Muscle of leg (tissue), 11 donors: ENCODE results near the gene KLHL41. TPM values are rescaled to one million over a fixed set of nuclear protein-coding genes. Genes with fewer than 3 reads are reported as not detected.
"Not testable (repeated sequence)": the region's sequence is repeated elsewhere in the genome, so short reads cannot be mapped to it uniquely, and the experiment has no call there.

Source experiments
- DNase-seq: peaks from one replicate; pipeline ENCODE4 v3.0.0; 2013
- H3K27ac ChIP-seq: one replicate; pipeline ENCODE4 v1.5.1; 2013; ENCODE audit warnings: mild to moderate bottlenecking, low read length, control low read depth
- H3K27me3 ChIP-seq: one replicate; pipeline ENCODE4 v1.6.1; 2013; ENCODE audit warnings: low read length; ENCODE audit not compliant: control insufficient read depth, insufficient read depth
- H3K36me3 ChIP-seq: one replicate; pipeline ENCODE4 v1.6.1; 2013; ENCODE audit warnings: low read length; ENCODE audit not compliant: control insufficient read depth, insufficient read depth
- H3K4me1 ChIP-seq: one replicate; pipeline ENCODE4 v1.6.1; 2013; ENCODE audit warnings: low read length; ENCODE audit not compliant: control insufficient read depth, insufficient read depth
- H3K4me3 ChIP-seq: one replicate; pipeline ENCODE4 v1.5.1; 2013; ENCODE audit warnings: low read length, control low read depth
- H3K9me3 ChIP-seq: replicated peaks from 2 replicates; pipeline ENCODE4 v1.6.1; 2013; ENCODE audit warnings: low read depth, low read length; ENCODE audit not compliant: control insufficient read depth
- WGBS: methylation state at CpG from one replicate; pipeline ENCODE4 v1.1.5; 2013; ENCODE audit warnings: missing lambda C conversion rate; ENCODE audit not compliant: insufficient coverage; 5-methylcytosine and 5-hydroxymethylcytosine counted together
- polyA plus RNA-seq, 8 donors: library from polyadenylated mRNA; unstranded; fragments of 120-200 nt; gene quantifications; one replicate each; pipeline versions ENCODE4 v1.2.1 to v1.2.3, GENCODE V29; 2013; ENCODE audit warnings: inconsistent platforms in 1 of 8, low replicate concordance in 1 of 8; ENCODE audit not compliant: insufficient read length in 8 of 8, insufficient read depth in 1 of 8
- total RNA-seq: library from RNA; stranded (reverse); fragments of 120-200 nt; gene quantifications from one replicate; pipeline ENCODE4 v1.2.4, GENCODE V29; 2013

The KLHL41 gene
- total and polyA plus RNA-seq, 9 donors = 2,102 to 3,717 (median 2,863) TPM

- peaks cover 2% of the 10 kb centered on the region for H3K9me3 ChIP-seq
- no peak for DNase-seq
- H3K4me3 ChIP-seq = no peak overlapping the region
- H3K4me1 ChIP-seq = no peaks in the 10 kb centered on the region
- no peak overlapping the region for H3K27ac ChIP-seq
- 88% methylated on average over 1 of the region's 5 CpGs for WGBS
- peaks cover 9% of the 10 kb centered on the region for H3K36me3 ChIP-seq
- no peaks in the 10 kb centered on the region for H3K27me3 ChIP-seq
Observed at GRCh38 chr2:169495310-169495928, 14.1 kb upstream of the KLHL41 start.

DNA sequence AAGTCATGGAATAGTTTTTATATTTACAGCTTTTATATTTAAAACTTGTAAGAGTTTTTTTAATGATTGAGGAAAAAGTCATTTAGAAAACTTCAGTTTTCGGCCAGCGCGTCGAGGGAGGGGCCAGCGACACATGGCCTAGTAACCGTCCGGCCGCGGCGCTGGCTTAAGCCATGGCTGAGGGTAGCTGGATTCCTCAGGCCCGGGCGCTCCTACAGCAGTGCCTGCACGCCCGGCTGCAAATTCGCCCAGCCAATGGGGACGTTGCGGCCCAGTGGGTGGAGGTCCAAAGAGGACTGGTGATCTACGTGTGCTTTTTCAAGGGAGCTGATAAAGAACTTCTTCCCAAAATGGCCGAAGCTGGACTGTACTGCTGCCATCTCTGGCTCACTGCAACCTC is 4.9 kb upstream of the KLHL41 start:
- DNase-seq = no peak
- Histone ChIP-seq H3K4me1 (no peaks in the 10 kb centered on the region), H3K27me3 (no peaks in the 10 kb centered on the region), H3K9me3 (no peaks in the 10 kb centered on the region), H3K4me3 (no peak overlapping the region), H3K27ac (no peak overlapping the region), H3K36me3 (peaks cover 9% of the 10 kb centered on the region)
- 100% methylated on average over 12 of the region's 19 CpGs for WGBS

DNA sequence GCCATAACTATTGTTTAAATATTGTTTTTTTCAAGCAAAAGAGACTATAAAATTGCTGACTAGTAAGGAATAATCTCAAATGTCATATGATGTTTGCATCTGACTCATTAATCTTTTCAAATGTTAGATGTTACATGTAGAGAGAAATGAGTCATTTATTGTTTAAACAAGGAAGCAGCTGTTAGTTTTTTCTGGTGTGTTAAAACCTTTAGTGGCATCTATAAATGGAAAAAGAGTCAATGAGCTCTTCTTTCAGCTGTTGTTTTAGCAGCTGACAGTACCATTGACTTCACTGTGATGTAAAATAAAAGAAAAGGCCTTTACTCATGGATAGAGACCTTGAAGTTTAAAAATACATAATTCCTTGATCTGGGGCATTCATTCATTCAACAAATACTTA is 1.8 kb upstream of the KLHL41 start:
- no peak overlapping the region for H3K4me3 ChIP-seq
- peak; percentile 80 for DNase-seq

GRCh38 chr2:169509955-169510354 is 453 bp downstream of the KLHL41 start:
- no peak for DNase-seq
- Histone ChIP-seq H3K36me3 (no peaks in the 10 kb centered on the region), H3K4me3 (peak overlapping the region; percentile 54), H3K4me1 (no peaks in the 10 kb centered on the region), H3K9me3 (no peaks in the 10 kb centered on the region), H3K27me3 (no peaks in the 10 kb centered on the region), H3K27ac (peak overlapping the region; percentile 95)
- 98% methylated on average over 5 of the region's 8 CpGs for WGBS

More for the DNA sequence above, 1.8 kb upstream of the KLHL41 start:
- Histone ChIP-seq H3K36me3 (peaks cover 2% of the 10 kb centered on the region), H3K9me3 (no peaks in the 10 kb centered on the region), H3K27ac (peak overlapping the region; percentile 95), H3K27me3 (no peaks in the 10 kb centered on the region), H3K4me1 (no peaks in the 10 kb centered on the region)

DNA sequence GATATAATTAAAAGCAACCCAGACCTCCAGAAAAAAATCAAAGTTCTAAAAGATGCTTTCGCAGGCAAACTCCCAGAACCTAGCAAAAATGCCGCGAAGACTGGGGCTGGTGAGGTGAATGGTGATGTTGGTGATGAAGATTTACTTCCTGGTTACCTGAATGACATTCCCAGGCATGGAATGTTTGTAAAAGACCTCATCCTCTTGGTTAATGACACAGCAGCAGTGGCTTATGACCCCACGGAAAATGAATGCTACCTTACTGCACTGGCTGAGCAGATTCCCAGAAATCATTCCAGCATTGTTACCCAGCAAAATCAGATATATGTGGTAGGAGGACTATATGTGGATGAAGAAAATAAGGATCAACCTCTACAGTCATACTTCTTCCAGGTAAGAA is 994 bp downstream of the KLHL41 start:
- peak overlapping the region; percentile 54 for H3K4me3 ChIP-seq
- WGBS = 85% methylated on average over 3 of the region's 4 CpGs
- no peaks in the 10 kb centered on the region for H3K9me3 ChIP-seq
- no peaks in the 10 kb centered on the region for H3K27me3 ChIP-seq
- H3K4me1 ChIP-seq = no peaks in the 10 kb centered on the region
- no peak for DNase-seq
- peak overlapping the region; percentile 95 for H3K27ac ChIP-seq
- H3K36me3 ChIP-seq = peaks cover 2% of the 10 kb centered on the region

DNA sequence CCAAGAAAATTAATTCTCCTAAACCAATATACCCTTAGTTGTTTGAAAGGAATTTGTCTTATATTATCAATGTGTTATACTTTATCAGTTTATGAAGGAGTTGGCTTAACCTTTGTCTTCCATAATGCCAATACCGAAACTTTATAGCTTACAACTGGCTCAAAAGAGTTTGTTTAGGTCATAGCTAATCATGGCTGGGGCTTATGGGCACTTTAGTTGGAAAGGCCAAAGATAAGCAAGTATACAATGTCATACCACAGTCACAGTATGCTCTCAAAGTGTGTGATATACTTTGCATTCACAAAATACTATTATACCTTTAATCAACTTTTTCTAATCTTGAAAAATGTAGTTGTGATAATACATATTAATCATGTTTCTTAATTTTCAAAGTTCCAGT is 2.3 kb downstream of the KLHL41 start:
- no peaks in the 10 kb centered on the region for H3K4me1 ChIP-seq
- peak overlapping the region; percentile 54 for H3K4me3 ChIP-seq
- H3K27me3 ChIP-seq = no peaks in the 10 kb centered on the region
- no peaks in the 10 kb centered on the region for H3K9me3 ChIP-seq
- DNase-seq = peak; percentile 27
- peaks cover 2% of the 10 kb centered on the region for H3K36me3 ChIP-seq
- WGBS = no CpG with 5 or more reads among the region's 1 CpG
- H3K27ac ChIP-seq = peak overlapping the region; percentile 95

DNA sequence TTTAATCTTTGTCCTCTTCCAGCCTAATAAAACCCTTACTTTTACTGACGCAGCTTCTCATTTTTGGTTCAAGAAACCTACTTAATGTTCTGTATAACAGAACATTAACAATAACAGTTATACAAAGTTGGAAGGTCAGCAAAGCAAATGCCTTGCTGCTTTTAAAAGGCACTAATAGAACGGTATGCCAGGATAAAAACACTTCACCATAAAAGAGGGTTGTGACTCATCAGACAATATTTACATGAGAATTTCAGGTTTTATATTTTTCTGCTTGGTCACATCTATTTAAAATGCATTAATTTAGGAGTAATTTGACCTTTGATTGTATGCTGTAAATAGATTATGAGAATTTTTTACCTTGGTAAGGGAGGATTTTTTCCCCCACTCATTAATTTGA is 3.0 kb downstream of the KLHL41 start:
- peak overlapping the region; percentile 95 for H3K27ac ChIP-seq
- H3K9me3 ChIP-seq = no peaks in the 10 kb centered on the region
- H3K4me1 ChIP-seq = no peaks in the 10 kb centered on the region
- H3K36me3 ChIP-seq = peaks cover 6% of the 10 kb centered on the region
- DNase-seq = no peak
- WGBS = no CpG with 5 or more reads among the region's 2 CpGs
- H3K4me3 ChIP-seq = peak overlapping the region; percentile 54
- no peaks in the 10 kb centered on the region for H3K27me3 ChIP-seq

DNA sequence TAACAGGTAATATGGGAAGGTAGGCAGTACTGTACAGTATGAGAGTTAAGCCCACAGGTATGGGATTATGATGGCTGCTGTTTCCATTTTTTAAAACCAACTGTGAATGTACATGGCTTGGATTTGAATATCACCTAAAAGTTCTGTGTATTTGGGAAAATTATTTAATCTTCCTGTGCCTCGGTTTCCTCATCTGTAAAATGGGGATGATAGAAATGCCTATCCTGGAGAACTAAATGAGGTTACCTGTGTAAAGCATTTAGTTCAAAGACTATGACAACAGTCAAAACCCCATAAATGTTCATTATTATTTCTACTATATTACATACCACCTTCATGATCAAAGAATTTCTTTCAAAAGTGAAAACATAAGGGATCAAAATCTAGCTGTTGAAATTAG is 3.6 kb downstream of the KLHL41 start:
- no peak for DNase-seq
- Histone ChIP-seq H3K27ac (peak overlapping the region; percentile 95), H3K36me3 (peaks cover 7% of the 10 kb centered on the region), H3K4me1 (no peaks in the 10 kb centered on the region), H3K9me3 (no peaks in the 10 kb centered on the region), H3K27me3 (no peaks in the 10 kb centered on the region), H3K4me3 (peak overlapping the region; percentile 54)
- WGBS = no CpG with 5 or more reads among the region's 1 CpG

- H3K4me1 ChIP-seq = no peaks in the 10 kb centered on the region
- peaks cover 11% of the 10 kb centered on the region for H3K36me3 ChIP-seq
- peak overlapping the region; percentile 54 for H3K4me3 ChIP-seq
- DNase-seq = peak; percentile 84
- no peaks in the 10 kb centered on the region for H3K27me3 ChIP-seq
- peak overlapping the region; percentile 95 for H3K27ac ChIP-seq
- WGBS = no CpG with 5 or more reads among the region's 3 CpGs
- no peaks in the 10 kb centered on the region for H3K9me3 ChIP-seq
Observed at GRCh38 chr2:169513926-169514325, 4.4 kb downstream of the KLHL41 start.

DNA sequence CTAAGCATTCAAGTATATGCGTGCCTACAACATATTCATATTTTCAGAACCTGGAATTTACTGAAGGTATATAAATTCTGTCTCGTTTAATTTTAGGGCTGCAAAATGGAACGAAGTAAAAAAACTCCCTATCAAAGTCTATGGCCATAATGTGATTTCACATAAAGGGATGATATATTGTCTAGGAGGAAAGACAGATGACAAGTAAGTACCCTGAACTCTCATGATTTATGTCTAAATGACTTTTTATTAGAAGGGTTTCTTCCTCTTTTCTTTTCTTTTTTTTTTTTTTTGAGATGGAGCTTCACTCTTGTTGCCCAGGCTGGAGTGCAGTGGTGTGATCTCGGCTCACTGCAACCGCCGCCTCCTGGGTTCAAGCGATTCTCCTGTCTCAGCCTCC is 5.3 kb downstream of the KLHL41 start:
- no CpG with 5 or more reads among the region's 7 CpGs for WGBS
- peak overlapping the region; percentile 54 for H3K4me3 ChIP-seq
- H3K4me1 ChIP-seq, H3K27me3 ChIP-seq, DNase-seq, H3K9me3 ChIP-seq: not testable (repeated sequence)
- H3K27ac ChIP-seq = peak overlapping the region; percentile 57
- H3K36me3 ChIP-seq = peaks cover 13% of the 10 kb centered on the region

DNA sequence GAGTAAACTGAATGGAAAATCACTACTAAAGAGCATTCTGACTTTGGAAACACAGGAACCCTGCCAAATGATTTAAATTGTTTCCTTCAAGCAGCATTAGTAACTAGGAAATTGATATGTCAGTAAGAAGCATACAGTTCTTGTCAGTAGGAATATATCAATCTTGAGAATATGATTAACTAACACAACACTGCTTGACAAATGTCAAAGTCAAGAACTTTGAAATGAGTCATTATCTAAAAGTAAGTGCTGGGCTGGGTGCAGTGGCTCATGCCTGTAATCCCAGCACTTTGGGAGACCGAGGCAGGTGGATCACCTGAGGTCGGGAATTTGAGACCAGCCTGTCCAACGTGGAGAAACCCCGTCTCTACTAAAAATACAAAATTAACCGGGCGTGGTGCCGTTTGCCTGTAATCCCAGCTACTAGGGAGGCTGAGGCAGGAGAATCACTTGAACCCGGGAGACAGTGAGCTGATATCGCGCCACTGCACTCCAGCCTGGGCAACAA is 7.0 kb downstream of the KLHL41 start:
- not testable (repeated sequence) for DNase-seq, H3K27ac ChIP-seq, H3K27me3 ChIP-seq, H3K4me1 ChIP-seq, H3K9me3 ChIP-seq, H3K4me3 ChIP-seq
- H3K36me3 ChIP-seq = peaks cover 20% of the 10 kb centered on the region
- WGBS = 91% methylated on average over 5 of the region's 10 CpGs
